HG03342 (cell line): ENCODE data around the gene GSTA2.
"Not testable (repeated sequence)": the region's sequence is repeated elsewhere in the genome, so short reads cannot be mapped to it uniquely, and the experiment has no call there.

Experiments
- ATAC-seq: cut with Tn5 transposase; IDR thresholded peaks from one replicate; pipeline ENCODE4 v1.9.1; 2021; ENCODE audit warnings: mild to moderate bottlenecking, moderate library complexity; ENCODE audit not compliant: unreplicated experiment

GSTA2 gene

GRCh38 chr6:52726741-52727535, 36.3 kb downstream of the GSTA2 start:
- no peak for ATAC-seq

GRCh38 chr6:52726193-52726542, 37.1 kb downstream of the GSTA2 start:
- ATAC-seq, result no peak

DNA sequence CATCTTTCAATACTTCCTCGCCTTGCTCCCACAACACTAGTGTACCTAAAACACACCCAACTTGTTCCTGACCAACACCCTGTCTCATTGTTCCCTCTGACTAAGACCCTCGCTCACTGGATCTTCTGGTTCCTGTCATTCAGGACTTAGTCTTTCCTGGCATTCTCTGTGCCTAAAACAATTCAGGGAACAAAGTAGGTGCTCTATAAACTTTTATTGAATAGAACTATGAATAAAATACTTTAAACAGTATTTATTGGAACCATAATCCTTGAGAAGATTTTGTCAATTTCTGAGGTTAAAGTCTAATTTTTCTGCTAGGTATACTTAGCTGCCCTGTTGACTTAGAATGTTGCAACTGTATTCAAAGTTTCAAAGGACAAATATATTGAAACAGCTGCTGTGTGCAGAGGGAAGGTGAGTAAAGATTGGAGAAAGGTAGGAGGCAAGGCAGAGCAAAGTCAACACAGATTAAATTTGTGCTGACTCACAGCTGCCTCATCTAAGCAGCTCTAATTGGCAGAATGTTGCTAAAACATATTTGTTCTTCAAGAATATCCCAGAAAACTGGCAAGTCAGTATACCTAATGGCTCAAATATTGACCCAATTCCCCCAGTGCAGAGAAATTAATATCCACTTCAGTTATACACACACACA, 37.6 kb downstream of the GSTA2 start:
- ATAC-seq, result no peak

DNA sequence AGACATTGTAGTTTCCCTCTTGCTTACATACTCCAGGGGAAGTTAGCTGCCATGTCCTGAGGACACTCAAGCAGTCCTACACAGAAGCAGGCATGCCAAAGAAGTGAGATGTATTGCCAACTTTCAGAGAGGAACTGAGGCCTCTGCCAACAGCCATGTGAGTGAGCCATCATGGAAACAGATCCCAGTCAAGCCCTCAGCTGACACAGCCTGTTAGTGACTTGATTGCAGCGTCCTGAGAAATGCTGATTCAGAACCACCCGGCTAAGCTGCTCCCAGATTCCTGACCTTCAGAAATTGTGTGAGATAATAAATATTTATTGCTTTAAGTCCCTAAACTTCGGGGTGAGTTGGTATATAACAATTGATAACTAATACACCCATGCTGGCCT, 38.1 kb downstream of the GSTA2 start:
- ATAC-seq, result no peak

DNA sequence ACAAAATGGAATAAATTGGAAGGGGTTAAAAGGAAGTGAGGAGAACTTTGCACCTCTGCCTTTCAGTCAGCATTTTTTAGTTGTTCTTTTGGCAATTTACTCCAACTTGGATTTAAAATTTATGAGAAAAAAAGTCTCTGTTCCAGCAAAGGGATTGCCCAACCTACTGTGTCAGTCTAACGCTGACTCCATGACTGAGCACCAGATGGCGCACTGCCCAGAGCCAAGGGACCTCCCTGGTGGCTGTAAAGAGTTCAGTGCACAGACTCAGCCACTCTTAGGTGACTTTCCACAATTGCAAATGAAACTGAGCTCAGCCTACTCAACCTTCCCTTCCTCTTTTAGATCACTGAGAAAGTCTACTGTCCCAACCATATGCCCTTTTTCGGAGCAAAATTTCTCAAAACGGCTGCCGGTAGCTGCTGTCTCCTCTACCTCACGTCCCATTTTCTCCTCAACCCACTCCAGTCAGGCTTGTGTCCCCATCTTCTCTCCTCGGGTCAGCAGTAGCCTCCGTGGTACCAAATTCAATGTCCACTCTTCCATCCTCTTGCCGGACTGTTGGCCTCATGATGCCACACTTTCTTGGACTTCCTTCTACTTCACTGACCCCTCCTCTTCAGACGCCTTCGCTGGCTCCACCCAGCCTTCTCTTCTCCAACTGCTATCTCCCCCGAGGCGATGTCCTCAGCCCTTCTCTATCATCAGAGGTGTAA, 38.7 kb downstream of the GSTA2 start:
- ATAC-seq, result peak; percentile 97

DNA sequence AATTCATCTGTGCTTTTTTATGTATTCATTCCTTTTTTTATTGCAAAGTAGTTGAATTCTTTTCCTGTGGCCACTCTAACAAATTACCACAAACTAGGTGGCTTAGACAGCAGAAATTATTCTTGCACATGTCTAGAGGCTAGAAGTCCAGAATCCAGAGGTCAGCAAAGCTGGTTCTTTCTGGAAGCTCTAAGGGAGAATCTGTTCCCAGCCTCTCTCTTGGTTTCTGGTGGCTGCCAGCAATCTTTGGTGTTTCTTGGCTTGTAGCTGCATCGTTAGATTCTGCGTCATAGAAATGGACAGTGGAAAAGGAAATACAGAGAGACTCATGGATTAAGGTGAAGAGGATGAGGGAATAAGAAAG, 39.3 kb downstream of the GSTA2 start:
- no peak for ATAC-seq

GRCh38 chr6:52720321-52720720, 43.0 kb downstream of the GSTA2 start:
- ATAC-seq, result no peak

DNA sequence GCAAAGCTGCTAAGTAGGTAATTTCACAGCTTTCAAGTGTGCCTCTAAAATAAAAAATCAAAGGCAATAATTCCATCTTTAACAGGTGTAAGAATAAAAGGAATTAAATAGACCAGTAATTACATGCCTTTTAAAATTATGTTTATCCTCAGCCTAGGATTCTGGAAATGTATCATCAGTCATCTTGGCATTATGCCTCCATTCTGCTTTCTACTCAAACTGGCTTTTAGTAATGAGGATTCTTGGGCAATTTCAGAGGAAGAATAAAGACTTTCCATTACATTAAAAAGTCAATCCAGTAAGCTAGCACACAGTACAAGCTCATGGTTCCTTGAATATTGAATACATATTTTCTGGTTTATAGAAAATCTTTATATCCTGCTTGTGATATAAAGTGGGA, 44.7 kb downstream of the GSTA2 start:
- no peak for ATAC-seq

GRCh38 chr6:52714761-52715160, 48.5 kb downstream of the GSTA2 start:
- not testable (repeated sequence) for ATAC-seq

DNA sequence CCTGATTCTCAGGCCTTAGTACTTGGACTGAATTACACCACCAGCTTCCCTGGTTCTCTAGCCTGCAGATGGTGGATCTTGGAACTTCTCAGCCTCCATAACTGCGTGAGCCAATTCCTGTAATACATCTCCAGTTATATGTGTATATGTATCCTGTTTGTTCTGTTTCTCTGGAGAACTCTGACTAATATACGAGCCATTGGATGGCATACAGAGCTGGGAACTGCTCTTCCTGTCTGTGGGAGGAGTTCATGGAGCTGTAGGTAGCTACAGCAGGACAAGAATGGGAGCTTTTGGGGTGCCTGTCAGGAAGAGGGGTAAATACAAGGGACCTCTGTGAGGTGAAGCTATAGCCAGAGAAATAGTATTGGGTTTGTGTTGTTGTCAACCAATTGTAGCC, 51.1 kb downstream of the GSTA2 start:
- no peak for ATAC-seq

DNA sequence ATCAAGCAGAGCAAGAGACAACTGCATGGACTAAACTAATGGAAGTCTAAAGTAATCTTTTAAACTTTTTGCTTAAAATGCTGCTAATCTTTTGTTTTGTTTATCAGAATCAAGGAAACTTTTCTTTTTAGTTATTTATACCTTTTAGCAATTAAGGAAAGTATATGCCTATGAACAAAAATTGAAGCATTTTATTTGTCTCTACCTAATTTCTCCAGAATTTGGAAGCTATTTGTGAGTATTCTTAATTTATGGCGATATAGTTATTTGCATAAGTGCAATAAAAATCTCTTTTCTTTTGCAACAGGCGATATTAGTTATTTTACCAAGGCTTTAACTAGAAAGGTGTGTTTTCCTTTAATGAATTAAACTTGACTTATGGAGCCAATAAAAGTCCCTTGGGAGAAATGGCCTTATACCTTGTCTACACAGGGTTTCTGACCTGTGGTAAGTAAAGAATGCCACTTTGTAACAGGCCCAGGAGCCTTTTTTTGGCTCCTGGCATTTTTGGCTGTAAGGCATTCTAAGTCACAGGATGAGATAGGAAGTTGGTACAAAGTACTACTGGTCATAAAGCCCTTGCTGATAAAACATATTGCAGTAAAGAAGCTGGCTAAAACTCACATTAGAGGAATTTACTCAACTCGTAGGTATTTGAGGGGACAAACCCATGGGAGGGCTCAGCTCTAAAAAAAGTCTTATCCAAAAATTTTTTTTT, 55.2 kb downstream of the GSTA2 start:
- ATAC-seq, result no peak

DNA sequence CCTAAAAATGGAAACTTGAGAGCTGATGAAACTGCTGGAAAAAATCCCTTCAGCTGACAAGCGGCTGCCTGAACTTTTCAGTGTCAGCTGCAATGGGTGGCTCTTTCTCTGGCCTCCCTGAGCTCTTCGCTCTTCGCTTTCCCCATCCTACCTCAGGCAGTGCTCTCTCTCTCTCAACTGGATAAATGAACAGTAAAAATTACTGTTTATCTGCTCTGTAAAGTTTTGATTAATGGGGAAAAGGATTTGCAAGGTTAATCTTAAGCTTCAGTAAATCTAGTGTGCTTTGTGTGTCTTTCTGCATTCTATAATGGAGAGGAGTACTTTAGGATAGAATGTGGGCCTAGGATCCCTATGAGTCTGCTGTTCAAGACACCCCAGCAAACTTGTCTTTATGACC, 57.3 kb downstream of the GSTA2 start:
- no peak for ATAC-seq

DNA sequence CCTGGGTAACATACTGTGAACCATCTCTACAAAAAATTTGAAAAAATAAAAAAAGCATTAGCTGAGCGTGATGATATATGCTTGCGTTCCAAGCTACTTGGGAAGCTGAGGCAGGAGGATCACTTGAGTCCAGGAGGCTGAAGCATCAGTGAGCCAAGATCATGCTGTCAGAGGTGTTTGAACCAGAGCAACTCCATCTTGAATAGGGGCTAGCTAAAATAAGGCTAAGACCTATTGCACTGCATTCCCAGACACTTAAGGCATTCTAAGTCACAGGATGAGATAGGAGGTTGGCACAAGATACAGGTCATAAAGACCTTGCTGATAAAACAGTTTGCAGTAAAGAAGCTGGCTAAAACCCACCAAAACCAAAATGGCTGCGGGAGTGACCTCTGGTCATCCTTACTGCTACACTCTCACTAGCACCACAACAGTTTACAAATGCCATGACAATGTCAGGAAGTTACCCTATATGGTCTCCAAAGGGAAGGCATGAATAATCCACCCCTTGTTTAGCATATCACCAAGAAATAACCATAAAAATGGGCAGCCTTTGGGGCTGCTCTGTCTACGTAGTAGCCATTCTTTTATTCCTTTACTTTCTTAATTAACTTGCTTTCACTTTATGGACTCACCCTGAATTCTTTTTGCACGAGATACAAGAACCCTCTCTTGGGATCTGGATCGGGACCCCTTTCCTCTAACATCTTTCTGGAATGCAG, 58.3 kb downstream of the GSTA2 start:
- not testable (repeated sequence) for ATAC-seq

DNA sequence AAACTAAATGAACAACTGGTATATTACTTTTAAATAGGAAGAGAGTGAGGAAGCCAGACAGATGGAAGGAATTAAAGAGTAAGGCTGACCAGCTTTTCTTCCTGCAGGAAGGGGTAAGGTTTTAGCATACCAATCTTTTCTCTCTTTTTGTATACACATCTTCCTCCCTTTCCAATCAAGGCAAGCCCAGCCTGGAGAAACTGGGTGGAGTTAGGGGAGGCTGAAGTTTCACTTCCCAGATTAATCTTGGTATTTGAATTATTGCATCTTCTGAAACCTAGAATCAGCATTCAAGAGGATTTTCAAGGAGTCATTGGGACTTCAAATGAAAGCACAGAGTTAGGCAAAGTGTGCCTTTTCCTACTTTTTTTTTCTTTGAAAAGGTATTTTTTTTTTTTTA, 59.2 kb downstream of the GSTA2 start:
- no peak for ATAC-seq
